ENCODE measurements around the gene GGTLC3.
"Not testable (repeated sequence)": the region's sequence is repeated elsewhere in the genome, so short reads cannot be mapped to it uniquely, and the experiment has no call there.

Gene GGTLC3

GRCh38 chr22:18512378-18512777 lies 5.6 kb downstream of the GGTLC3 start:
- DNase-seq = not testable (repeated sequence)

- not testable (repeated sequence) for DNase-seq
These were observed 6.6 kb downstream of the GGTLC3 start for GRCh38 chr22:18511327-18511726.

- not testable (repeated sequence) for DNase-seq
These were observed 21.7 kb downstream of the GGTLC3 start for GRCh38 chr22:18496227-18496626.

Data from NCI-H345 (cell line).